Osteoblast (primary cell): ENCODE results near the gene NCAM1. TPM values are rescaled to one million over a fixed set of nuclear protein-coding genes. Genes with fewer than 3 reads are reported as not detected.

Source experiments
- DNase-seq: peaks from one replicate; pipeline ENCODE4 v3.0.0; 2011; ENCODE audit warnings: low spot score, mixed read lengths; ENCODE audit not compliant: insufficient read length; ENCODE audit errors: missing footprints
- H2AFZ ChIP-seq: 2 replicates; pipeline ENCODE4 v1.6.0; 2011; ENCODE audit warnings: mild to moderate bottlenecking, low read length
- H3K27ac ChIP-seq: 2 replicates; pipeline ENCODE4 v1.5.1; 2011; ENCODE audit warnings: mild to moderate bottlenecking, low read depth, low read length, moderate library complexity
- H3K27me3 ChIP-seq: 2 replicates; pipeline ENCODE4 v1.6.0; 2012; ENCODE audit warnings: mild to moderate bottlenecking, control low read depth, inconsistent platforms, low read length, moderate library complexity; ENCODE audit not compliant: insufficient read depth
- H3K36me3 ChIP-seq: 2 replicates; pipeline ENCODE4 v1.5.1; 2011; ENCODE audit warnings: mild to moderate bottlenecking, low read length, control low read depth, moderate library complexity; ENCODE audit not compliant: insufficient read depth
- H3K4me1 ChIP-seq: 2 replicates; pipeline ENCODE4 v1.5.1; 2011; ENCODE audit warnings: mild to moderate bottlenecking, low read length, control low read depth, moderate library complexity; ENCODE audit not compliant: insufficient read depth
- H3K4me2 ChIP-seq: 2 replicates; pipeline ENCODE4 v1.6.0; 2011; ENCODE audit warnings: mild to moderate bottlenecking, low read length; ENCODE audit not compliant: insufficient read depth
- H3K4me3 ChIP-seq: fragments of 200-600 bp; sonication (generic); 3 replicates; pipeline ENCODE4 v1.5.1; 2012; ENCODE audit warnings: mild to moderate bottlenecking, low read length, inconsistent platforms; ENCODE audit not compliant: insufficient read depth
- H3K79me2 ChIP-seq: 2 replicates; pipeline ENCODE4 v1.6.0; 2012; ENCODE audit warnings: mild to moderate bottlenecking, low read length, control low read depth, inconsistent platforms; ENCODE audit not compliant: insufficient read depth
- H3K9me3 ChIP-seq: 2 replicates; pipeline ENCODE4 v1.5.1; 2011; ENCODE audit warnings: low read depth, low read length, control low read depth
- H4K20me1 ChIP-seq: 2 replicates; pipeline ENCODE4 v1.6.0; 2012; ENCODE audit warnings: mild to moderate bottlenecking, low read length, control low read depth; ENCODE audit not compliant: insufficient read depth
- total RNA-seq: library from RNA; depleted of rRNA; stranded (reverse); fragments of >200 nt; gene quantifications from 2 replicates; pipeline ENCODE4 v1.2.3, GENCODE V29; 2012
- TF ChIP-seq, protein P1 (sequence below): IDR thresholded peaks from 2 replicates; pipeline ENCODE4 v1.5.1; 2011; ENCODE audit warnings: mild to moderate bottlenecking, low read depth, low read length, moderate library complexity; ENCODE audit errors: extremely low read depth

Gene NCAM1
- total RNA-seq, 1 donor: 2.2 TPM

DNA sequence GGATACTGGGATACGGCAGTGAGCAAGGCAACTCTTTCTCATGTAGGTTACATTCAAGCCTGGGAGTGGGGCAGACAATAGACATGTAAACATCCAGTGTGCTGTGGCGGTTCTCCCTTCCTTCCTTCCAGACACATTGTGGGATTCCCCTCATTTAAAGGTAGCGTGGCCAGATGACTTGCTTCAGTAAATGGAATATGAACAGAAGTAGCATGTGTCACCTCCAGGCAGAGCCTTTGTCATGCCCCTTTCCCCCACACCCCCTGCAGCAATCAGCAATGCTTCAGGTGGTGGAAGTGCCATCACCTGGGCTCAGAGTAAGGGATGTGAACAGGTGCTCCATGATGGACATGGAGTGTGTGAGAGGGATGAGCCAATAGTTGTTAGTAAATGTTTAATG lies 318.4 kb downstream of the NCAM1 start:
- Histone ChIP-seq H3K27me3 (peaks cover 5% of the 10 kb centered on the region), H3K4me3 (no peak overlapping the region), H3K9me3 (no peaks in the 10 kb centered on the region), H2AFZ (no peak overlapping the region), H4K20me1 (no peaks in the 10 kb centered on the region), H3K4me2 (no peak overlapping the region), H3K27ac (no peak overlapping the region), H3K79me2 (no peaks in the 10 kb centered on the region), H3K4me1 (no peaks in the 10 kb centered on the region), H3K36me3 (no peaks in the 10 kb centered on the region)
- no peak for DNase-seq
- TF ChIP-seq, protein P1, sequence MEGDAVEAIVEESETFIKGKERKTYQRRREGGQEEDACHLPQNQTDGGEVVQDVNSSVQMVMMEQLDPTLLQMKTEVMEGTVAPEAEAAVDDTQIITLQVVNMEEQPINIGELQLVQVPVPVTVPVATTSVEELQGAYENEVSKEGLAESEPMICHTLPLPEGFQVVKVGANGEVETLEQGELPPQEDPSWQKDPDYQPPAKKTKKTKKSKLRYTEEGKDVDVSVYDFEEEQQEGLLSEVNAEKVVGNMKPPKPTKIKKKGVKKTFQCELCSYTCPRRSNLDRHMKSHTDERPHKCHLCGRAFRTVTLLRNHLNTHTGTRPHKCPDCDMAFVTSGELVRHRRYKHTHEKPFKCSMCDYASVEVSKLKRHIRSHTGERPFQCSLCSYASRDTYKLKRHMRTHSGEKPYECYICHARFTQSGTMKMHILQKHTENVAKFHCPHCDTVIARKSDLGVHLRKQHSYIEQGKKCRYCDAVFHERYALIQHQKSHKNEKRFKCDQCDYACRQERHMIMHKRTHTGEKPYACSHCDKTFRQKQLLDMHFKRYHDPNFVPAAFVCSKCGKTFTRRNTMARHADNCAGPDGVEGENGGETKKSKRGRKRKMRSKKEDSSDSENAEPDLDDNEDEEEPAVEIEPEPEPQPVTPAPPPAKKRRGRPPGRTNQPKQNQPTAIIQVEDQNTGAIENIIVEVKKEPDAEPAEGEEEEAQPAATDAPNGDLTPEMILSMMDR: no peak

DNA sequence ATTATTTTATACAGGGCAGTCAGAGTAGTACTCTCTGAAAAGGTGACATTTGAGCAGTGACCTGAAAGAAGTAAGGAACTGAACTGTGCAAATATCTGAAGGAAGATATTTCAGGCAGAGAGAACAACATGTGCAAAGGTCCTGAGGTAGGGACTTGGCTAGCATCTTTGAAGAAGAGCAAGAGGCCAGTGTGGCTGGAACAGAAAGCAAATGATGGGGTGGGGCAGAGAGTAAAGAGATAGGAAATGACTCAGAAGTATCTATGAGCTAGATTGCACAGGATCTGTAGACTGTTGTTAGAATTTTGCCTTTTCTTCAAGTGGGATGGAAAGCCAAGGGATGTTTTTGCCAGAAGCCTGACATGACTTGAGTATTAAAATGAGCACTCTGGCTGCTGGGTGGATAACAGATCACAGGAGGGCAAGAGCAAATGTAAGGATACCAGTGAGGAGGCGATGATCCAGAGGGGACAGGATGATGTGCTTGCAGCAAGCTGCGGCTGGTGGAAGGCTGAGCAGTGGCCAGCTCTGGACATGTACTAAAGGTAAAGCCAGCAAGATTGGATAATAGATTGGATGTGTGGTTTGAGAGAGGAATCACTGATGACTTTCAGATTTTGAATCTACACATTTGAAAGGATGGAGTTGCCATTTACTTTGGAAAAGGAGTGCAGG lies 320.0 kb downstream of the NCAM1 start:
- H3K9me3 ChIP-seq: no peaks in the 10 kb centered on the region
- no peak overlapping the region for H3K4me2 ChIP-seq
- H3K27ac ChIP-seq: no peak overlapping the region
- H3K4me1 ChIP-seq: no peaks in the 10 kb centered on the region
- H3K36me3 ChIP-seq: no peaks in the 10 kb centered on the region
- no peak overlapping the region for H2AFZ ChIP-seq
- H4K20me1 ChIP-seq: no peaks in the 10 kb centered on the region
- no peak overlapping the region for H3K4me3 ChIP-seq
- DNase-seq: no peak
- TF ChIP-seq, protein P1: no peak
- H3K27me3 ChIP-seq: peaks cover 5% of the 10 kb centered on the region
- H3K79me2 ChIP-seq: no peaks in the 10 kb centered on the region

DNA sequence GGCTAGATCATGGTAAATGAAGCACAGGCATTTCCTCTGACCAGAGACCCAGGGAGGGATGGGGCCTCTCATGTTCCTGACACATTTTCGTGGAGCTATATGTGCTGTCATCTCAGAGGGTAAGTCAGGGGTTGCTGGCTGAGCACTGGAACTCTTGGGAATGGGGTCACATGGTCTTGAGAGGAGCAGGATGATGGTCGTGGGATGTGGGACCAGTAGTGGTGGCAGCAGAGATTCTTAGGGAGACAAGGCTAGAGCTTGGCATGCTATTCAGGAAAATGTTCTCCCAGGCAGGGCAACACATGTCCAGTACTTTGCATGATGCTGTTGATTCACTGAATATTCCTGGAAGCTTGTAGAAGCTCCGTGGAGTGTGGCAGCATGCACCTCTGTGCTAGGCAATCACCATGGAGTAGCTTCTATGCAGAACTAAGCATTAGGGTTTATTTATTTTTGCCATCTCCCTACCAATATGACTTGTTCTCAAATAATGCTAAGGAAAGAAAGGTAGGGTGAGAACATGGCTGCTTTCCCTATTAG lies 321.7 kb downstream of the NCAM1 start:
- Histone ChIP-seq H3K27ac (no peak overlapping the region), H4K20me1 (no peaks in the 10 kb centered on the region), H3K9me3 (no peaks in the 10 kb centered on the region), H3K4me3 (no peak overlapping the region), H3K4me1 (no peaks in the 10 kb centered on the region), H3K79me2 (no peaks in the 10 kb centered on the region), H3K36me3 (no peaks in the 10 kb centered on the region), H2AFZ (no peak overlapping the region), H3K27me3 (peaks cover 15% of the 10 kb centered on the region), H3K4me2 (no peak overlapping the region)
- no peak for DNase-seq
- TF ChIP-seq, protein P1: no peak

DNA sequence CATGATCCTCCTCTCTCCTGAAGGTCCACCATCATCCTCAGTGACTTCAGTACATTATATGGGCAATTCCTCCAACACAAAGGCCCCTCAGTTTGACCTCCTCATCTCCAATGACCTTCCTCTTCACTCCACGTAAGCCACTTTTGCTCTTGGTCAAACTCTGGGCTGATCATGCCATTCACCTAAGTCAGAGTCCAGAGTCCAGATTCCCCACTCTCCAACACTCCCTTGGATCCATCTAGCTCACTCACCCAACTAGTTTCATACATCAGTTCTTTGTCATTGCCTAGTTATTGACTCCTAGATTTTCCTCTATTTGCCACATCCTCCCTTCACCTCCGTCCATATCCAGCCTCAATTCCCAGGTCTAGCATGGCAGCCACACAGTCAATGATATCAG lies 322.7 kb downstream of the NCAM1 start:
- no peak overlapping the region for H3K27ac ChIP-seq
- no peak for DNase-seq
- H3K27me3 ChIP-seq: peaks cover 21% of the 10 kb centered on the region
- H3K36me3 ChIP-seq: no peaks in the 10 kb centered on the region
- no peak overlapping the region for H3K4me3 ChIP-seq
- H4K20me1 ChIP-seq: no peaks in the 10 kb centered on the region
- H3K79me2 ChIP-seq: no peaks in the 10 kb centered on the region
- H3K9me3 ChIP-seq: no peaks in the 10 kb centered on the region
- TF ChIP-seq, protein P1: no peak
- no peak overlapping the region for H2AFZ ChIP-seq
- no peak overlapping the region for H3K4me2 ChIP-seq
- H3K4me1 ChIP-seq: no peaks in the 10 kb centered on the region
